ENCODE results near the gene SLC35F2. TPM values are rescaled to one million over a fixed set of nuclear protein-coding genes. Genes with fewer than 3 reads are reported as not detected.

Gene SLC35F2
- total RNA-seq, 1 experiment from 2014 or later, result 11.2 TPM

Other genes starting within 250 kb of the SLC35F2 start
- not detected in 2 replicates for gene SLN, start 146.7 kb downstream of the SLC35F2 start, total RNA-seq (2014; rRNA removed; shearing (Covaris generic))
- 0.62 and 1.3 TPM in 2 replicates for gene RAB39A, start 69.7 kb upstream of the SLC35F2 start, total RNA-seq (2014; rRNA removed; shearing (Covaris generic))
- gene CUL5, start 150.1 kb upstream of the SLC35F2 start, total RNA-seq (2014; rRNA removed; shearing (Covaris generic)), result 16.3 and 34.3 TPM in 2 replicates